HG03175 (cell line): ENCODE data around the gene ZNF322.

Experiments used
- ATAC-seq: cut with Tn5 transposase; IDR thresholded peaks from one replicate; pipeline ENCODE4 v1.9.1; 2021; ENCODE audit warnings: mild to moderate bottlenecking, moderate library complexity; ENCODE audit not compliant: unreplicated experiment

Gene ZNF322

GRCh38 chr6:26592649-26593048, 66.9 kb downstream of the ZNF322 start:
- no peak for ATAC-seq

- no peak for ATAC-seq
Measured at GRCh38 chr6:26588965-26589364, 70.6 kb downstream of the ZNF322 start.
